Endothelial cell of umbilical vein (primary cell): ENCODE measurements around the gene KIAA1671. TPM values are rescaled to one million over a fixed set of nuclear protein-coding genes. Genes with fewer than 3 reads are reported as not detected.

Source experiments
- BruUV-seq: library from RNA; stranded (reverse); fragments of 400-500 nt; replicated peaks from 2 replicates; lab custom pipeline; 2021; lab: Mats Ljungman, UMichigan
- CTCF ChIA-PET: fragments of 300-600, 350-600 bp; sonication (Branson Sonifier 250); formaldehyde crosslinking; loops from one replicate; lab custom pipeline; 2021; ENCODE audit warnings: antibody characterized with exemption, inconsistent platforms; lab: Charles Lee
- POLR2A ChIA-PET: fragments of 300-600, 350-600 bp; sonication (Branson Sonifier 250); formaldehyde crosslinking; loops from one replicate; lab custom pipeline; 2021; ENCODE audit warnings: antibody characterized with exemption, inconsistent platforms; lab: Charles Lee
- DNase-seq: peaks from one replicate; pipeline ENCODE4 v3.0.0-alpha.2; 2011; ENCODE audit warnings: low read depth, low spot score
- FAIRE-seq: peaks from 2 replicates; lab custom pipeline; 2011; peaks lifted over from hg19 to GRCh38; lab: Jason Lieb, UNC
- H2AFZ ChIP-seq: 2 replicates; pipeline ENCODE4 v1.6.0; 2012; ENCODE audit warnings: low read depth, low read length, control low read depth, inconsistent platforms
- H3K27ac ChIP-seq: 2 replicates; pipeline ENCODE4 v1.5.1; 2011; ENCODE audit warnings: low read depth, mild to moderate bottlenecking, control low read depth, low read length, moderate library complexity; ENCODE audit not compliant: insufficient read depth
- H3K27me3 ChIP-seq, 2 experiments: 2 replicates each; pipeline versions ENCODE4 v1.6.0 to v1.6.1; 2011; ENCODE audit warnings: low read length in 2 of 2, mixed read lengths in 1 of 2; ENCODE audit not compliant: control insufficient read depth in 2 of 2, insufficient read depth in 2 of 2
- H3K36me3 ChIP-seq, 2 experiments: 2 replicates in 1 of 2; 3 replicates in 1 of 2; pipeline ENCODE4 v1.5.1; 2011; ENCODE audit warnings: low read length in 2 of 2, mild to moderate bottlenecking in 1 of 2, moderate library complexity in 1 of 2; ENCODE audit not compliant: control insufficient read depth in 2 of 2, insufficient read depth in 2 of 2; ENCODE audit errors: extremely low read depth in 1 of 2
- H3K4me1 ChIP-seq: 3 replicates; pipeline ENCODE4 v1.5.1; 2011; ENCODE audit warnings: mild to moderate bottlenecking, low read length; ENCODE audit not compliant: control insufficient read depth, insufficient read depth; ENCODE audit errors: extremely low read depth
- H3K4me2 ChIP-seq: 2 replicates; pipeline ENCODE4 v1.6.1; 2011; ENCODE audit warnings: low read length, control low read depth, mixed read lengths; ENCODE audit not compliant: insufficient read depth
- H3K4me3 ChIP-seq, 3 experiments: fragments of 200-600 bp in 1 of 3; sonication (generic), shearing (Covaris generic) in 1 of 3; replicated peaks in 1 of 3; 2 replicates each; pipeline ENCODE4 v1.5.1; 2011 to 2016; ENCODE audit warnings: control low read depth in 3 of 3, low read length in 3 of 3, mild to moderate bottlenecking in 2 of 3, inconsistent platforms in 1 of 3, low read depth in 1 of 3, moderate library complexity in 1 of 3; ENCODE audit not compliant: insufficient read depth in 1 of 3
- H3K79me2 ChIP-seq: 2 replicates; pipeline ENCODE4 v1.6.0; 2012; ENCODE audit warnings: low read length, inconsistent platforms; ENCODE audit not compliant: control insufficient read depth, insufficient read depth
- H3K9ac ChIP-seq: replicated peaks from 2 replicates; pipeline ENCODE3; 2011; ENCODE audit warnings: low read length, control low read depth; ENCODE audit not compliant: insufficient read depth; ENCODE audit errors: extremely low read depth
- H3K9me1 ChIP-seq: replicated peaks from 3 replicates; pipeline ENCODE4 v1.6.0; 2011; ENCODE audit warnings: mild to moderate bottlenecking, low read length; ENCODE audit not compliant: control insufficient read depth, insufficient read depth; ENCODE audit errors: extremely low read depth
- H3K9me3 ChIP-seq: replicated peaks from 2 replicates; pipeline ENCODE4 v1.5.1; 2012; ENCODE audit warnings: low read length, inconsistent platforms; ENCODE audit not compliant: control insufficient read depth, insufficient read depth
- H4K20me1 ChIP-seq: replicated peaks from 2 replicates; pipeline ENCODE3; 2011; ENCODE audit warnings: mild to moderate bottlenecking, low read length; ENCODE audit not compliant: control insufficient read depth, insufficient read depth; ENCODE audit errors: extremely low read depth
- EZH2 ChIP-seq: IDR thresholded peaks from 2 replicates; pipeline ENCODE4 v1.6.1; 2012; ENCODE audit warnings: borderline replicate concordance, low read depth, mild to moderate bottlenecking, moderate library complexity, low read length, inconsistent platforms; ENCODE audit not compliant: severe bottlenecking
- FOS ChIP-seq: IDR thresholded peaks from 2 replicates; pipeline ENCODE4 v1.6.1; 2011; ENCODE audit warnings: mild to moderate bottlenecking, low read length, moderate library complexity, borderline replicate concordance; ENCODE audit not compliant: insufficient read depth
- GATA2 ChIP-seq: IDR thresholded peaks from 2 replicates; pipeline ENCODE4 v1.7.0; 2011; ENCODE audit warnings: low read depth, mild to moderate bottlenecking, moderate library complexity, mixed read lengths, low read length; ENCODE audit not compliant: insufficient read length, insufficient read depth
- JUN ChIP-seq: IDR thresholded peaks from 2 replicates; pipeline ENCODE4 v1.6.1; 2011; ENCODE audit warnings: borderline replicate concordance, low read depth; ENCODE audit not compliant: insufficient read length, insufficient read depth
- MYC ChIP-seq: IDR thresholded peaks from one replicate; pipeline ENCODE4 v1.6.1; 2011; ENCODE audit warnings: mild to moderate bottlenecking, low read depth, low read length
- POLR2A ChIP-seq: IDR thresholded peaks from 2 replicates; pipeline ENCODE4 v1.6.1; 2012; ENCODE audit warnings: low read depth, mild to moderate bottlenecking, control low read depth, low read length
- POLR2AphosphoS5 ChIP-seq: IDR thresholded peaks from 2 replicates; pipeline ENCODE4 v1.6.1; 2012; ENCODE audit warnings: low read depth, mild to moderate bottlenecking, control low read depth, low read length, moderate library complexity; ENCODE audit not compliant: insufficient read depth
- dilution Hi-C: fragments of 300-500 bp; cut with MboI; formaldehyde crosslinking; loops from one replicate; pipeline ENCODE4 v1.15.0; 2019; ENCODE audit warnings: low sequenced_read_pairs; ENCODE audit not compliant: extremely low pct_ligation_motif_present
- intact Hi-C: fragments of 100-400 bp; cut with micrococcal nuclease; formaldehyde crosslinking; loops from one replicate; pipeline ENCODE4 v1.10.0; 2022
- polyA plus RNA-seq, 4 experiments: library from polyadenylated mRNA; depleted of rRNA in 3 of 4; stranded (reverse) in 3 of 4; unstranded in 1 of 4; fragments of >200 nt; gene quantifications; 2 replicates each; pipeline versions ENCODE4 v1.2.1 to v1.2.3, GENCODE V29; 2011 to 2012; ENCODE audit warnings: missing spikeins in 1 of 4
- total RNA-seq: library from RNA; stranded (reverse); gene quantifications from 2 replicates; pipeline ENCODE4 v1.2.3, GENCODE V29; 2021
- TF ChIP-seq, protein P1 (sequence below): IDR thresholded peaks from 2 replicates; pipeline ENCODE4 v1.6.1; 2011; ENCODE audit not compliant: insufficient read depth, insufficient read length
- TF ChIP-seq, protein P2 (sequence below), 2 donors: IDR thresholded peaks; 1 replicate in 1 of 2; 2 replicates in 1 of 2; pipeline ENCODE4 v1.5.1; 2011; ENCODE audit warnings: low read length in 2 of 2, mild to moderate bottlenecking in 2 of 2, moderate library complexity in 2 of 2, control low read depth in 1 of 2, inconsistent platforms in 1 of 2, low read depth in 1 of 2; ENCODE audit not compliant: insufficient read depth in 1 of 2; ENCODE audit errors: extremely low read depth in 1 of 2

KIAA1671 gene
- total and polyA plus RNA-seq, 2 donors (not counting 3 experiments of a cell fraction or from before 2014, with no cell fraction given): 23.1 to 85.1 TPM

- dilution Hi-C loops: no loop called here
- ChIA-PET CTCF (interaction anchor here (0.9 kb wide), 1 partner anchor 33 kb away, joined by 6 read pairs; no protein-coding TSS in a partner anchor), POLR2A (no interaction called here)
- Histone ChIP-seq H3K9ac (no peak overlapping the region), H3K4me2 (no peak overlapping the region), H2AFZ (no peak overlapping the region), H4K20me1 (peaks cover 2% of the 10 kb centered on the region), H3K79me2 (no peaks in the 10 kb centered on the region), H3K27me3 (no peaks in the 10 kb centered on the region), H3K9me1 (no peaks in the 10 kb centered on the region), H3K4me1 (peaks cover 29% of the 10 kb centered on the region), H3K9me3 (no peaks in the 10 kb centered on the region), H3K4me3 (no peak overlapping the region), H3K36me3 (no peaks in the 10 kb centered on the region), H3K27ac (peak overlapping the region; percentile 28)
- TF ChIP-seq, protein P1, sequence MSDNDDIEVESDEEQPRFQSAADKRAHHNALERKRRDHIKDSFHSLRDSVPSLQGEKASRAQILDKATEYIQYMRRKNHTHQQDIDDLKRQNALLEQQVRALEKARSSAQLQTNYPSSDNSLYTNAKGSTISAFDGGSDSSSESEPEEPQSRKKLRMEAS: peak; percentile 62
- TF ChIP-seq FOS: no peak
- TF ChIP-seq EZH2: no peak
- no TSS peak for BruUV-seq
- DNase-seq (peak; percentile 61), FAIRE-seq (peak; percentile 57)
- intact Hi-C loops: no loop called here
Observed at GRCh38 chr22:25143156-25144076, 190.9 kb downstream of the KIAA1671 start.

- no peak overlapping the region for H3K27ac ChIP-seq
- no peak for DNase-seq
- H3K9me3 ChIP-seq: no peaks in the 10 kb centered on the region
- no peaks in the 10 kb centered on the region for H3K79me2 ChIP-seq
- no peak overlapping the region for H3K4me3 ChIP-seq
- H3K9me1 ChIP-seq: no peaks in the 10 kb centered on the region
- dilution Hi-C loops: no loop called here
- CTCF ChIA-PET: no interaction called here
- no peaks in the 10 kb centered on the region for H4K20me1 ChIP-seq
- no peak overlapping the region for H3K4me2 ChIP-seq
- TF ChIP-seq EZH2 (no peak), JUN (no peak), POLR2A (no peak), POLR2AphosphoS5 (no peak), FOS (no peak), GATA2 (no peak), MYC (no peak)
- TF ChIP-seq, protein P2, sequence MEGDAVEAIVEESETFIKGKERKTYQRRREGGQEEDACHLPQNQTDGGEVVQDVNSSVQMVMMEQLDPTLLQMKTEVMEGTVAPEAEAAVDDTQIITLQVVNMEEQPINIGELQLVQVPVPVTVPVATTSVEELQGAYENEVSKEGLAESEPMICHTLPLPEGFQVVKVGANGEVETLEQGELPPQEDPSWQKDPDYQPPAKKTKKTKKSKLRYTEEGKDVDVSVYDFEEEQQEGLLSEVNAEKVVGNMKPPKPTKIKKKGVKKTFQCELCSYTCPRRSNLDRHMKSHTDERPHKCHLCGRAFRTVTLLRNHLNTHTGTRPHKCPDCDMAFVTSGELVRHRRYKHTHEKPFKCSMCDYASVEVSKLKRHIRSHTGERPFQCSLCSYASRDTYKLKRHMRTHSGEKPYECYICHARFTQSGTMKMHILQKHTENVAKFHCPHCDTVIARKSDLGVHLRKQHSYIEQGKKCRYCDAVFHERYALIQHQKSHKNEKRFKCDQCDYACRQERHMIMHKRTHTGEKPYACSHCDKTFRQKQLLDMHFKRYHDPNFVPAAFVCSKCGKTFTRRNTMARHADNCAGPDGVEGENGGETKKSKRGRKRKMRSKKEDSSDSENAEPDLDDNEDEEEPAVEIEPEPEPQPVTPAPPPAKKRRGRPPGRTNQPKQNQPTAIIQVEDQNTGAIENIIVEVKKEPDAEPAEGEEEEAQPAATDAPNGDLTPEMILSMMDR (IDR thresholded peaks at IDR 0.05; ENCODE audit: extremely low read depth in 1 of 2, insufficient read depth in 1 of 2, low read depth in 1 of 2, low read length in 2 of 2): no peak
- TF ChIP-seq, protein P1: no peak
- H3K4me1 ChIP-seq: peaks cover 23% of the 10 kb centered on the region
- no peak overlapping the region for H3K9ac ChIP-seq
- H3K36me3 ChIP-seq: no peaks in the 10 kb centered on the region
- FAIRE-seq: no peak
- intact Hi-C loops: no loop called here
- POLR2A ChIA-PET: no interaction called here
- BruUV-seq: no TSS peak
- H2AFZ ChIP-seq: no peak overlapping the region
- H3K27me3 ChIP-seq: no peaks in the 10 kb centered on the region
Observed at GRCh38 chr22:25144522-25144921, 192.0 kb downstream of the KIAA1671 start.
